ENCODE measurements around the gene NUTM1.
A peak's percentile ranks its signal among the peaks of the same experiment; 100 is the strongest.

Gene NUTM1

GRCh38 chr15:34342737-34343575, at the start of gene NUTM1, which contains the start of gene NOP10:
TSS of gene NUTM1 (plus strand) at chr15:34343315. CDS start at chr15:34343697, 382 bp downstream.
TSS of gene NOP10 (minus strand) at chr15:34343136. CDS start at chr15:34343073, 63 bp downstream.
- peak; percentile 93 to 98 for DNase-seq (ENCODE audit: low read depth in 2 of 2)

- DNase-seq (ENCODE audit: low read depth in 2 of 2) = no peak
Measured at GRCh38 chr15:34297059-34297458, 46.1 kb upstream of the NUTM1 start.

GRCh38 chr15:34301058-34301457, 42.1 kb upstream of the NUTM1 start:
- no peak for DNase-seq (ENCODE audit: low read depth in 2 of 2)

GRCh38 chr15:34304613-34305012, 38.5 kb upstream of the NUTM1 start:
- no peak for DNase-seq (ENCODE audit: low read depth in 2 of 2)

- no peak for DNase-seq (ENCODE audit: low read depth in 2 of 2)
Measured at GRCh38 chr15:34311563-34311962, 31.6 kb upstream of the NUTM1 start.

- no peak for DNase-seq (ENCODE audit: low read depth in 2 of 2)
Measured at GRCh38 chr15:34314491-34315490, 28.3 kb upstream of the NUTM1 start.

- DNase-seq (ENCODE audit: low read depth in 2 of 2) = no peak
Measured at GRCh38 chr15:34318277-34319079, 24.6 kb upstream of the NUTM1 start.

GRCh38 chr15:34323217-34323616, 19.9 kb upstream of the NUTM1 start:
- DNase-seq (ENCODE audit: low read depth in 2 of 2) = no peak

- no peak for DNase-seq (ENCODE audit: low read depth in 2 of 2)
Measured at GRCh38 chr15:34324933-34325332, 18.2 kb upstream of the NUTM1 start.

GRCh38 chr15:34325368-34325767, 17.7 kb upstream of the NUTM1 start:
- no peak for DNase-seq (ENCODE audit: low read depth in 2 of 2)

GRCh38 chr15:34327906-34328305, 15.2 kb upstream of the NUTM1 start:
- no peak for DNase-seq (ENCODE audit: low read depth in 2 of 2)

GRCh38 chr15:34329006-34329405, 14.1 kb upstream of the NUTM1 start:
- no peak for DNase-seq (ENCODE audit: low read depth in 2 of 2)

GRCh38 chr15:34330279-34330678, 12.8 kb upstream of the NUTM1 start:
- no peak for DNase-seq (ENCODE audit: low read depth in 2 of 2)

- DNase-seq (ENCODE audit: low read depth in 2 of 2) = no peak
Measured at GRCh38 chr15:34331809-34332208, 11.3 kb upstream of the NUTM1 start.

- no peak for DNase-seq (ENCODE audit: low read depth in 2 of 2)
Measured at GRCh38 chr15:34332553-34333120, 10.5 kb upstream of the NUTM1 start.

GRCh38 chr15:34334672-34335071, 8.4 kb upstream of the NUTM1 start:
- DNase-seq (ENCODE audit: low read depth in 2 of 2) = no peak

- no peak for DNase-seq (ENCODE audit: low read depth in 2 of 2)
Measured at GRCh38 chr15:34335176-34336032, 7.7 kb upstream of the NUTM1 start.

- DNase-seq (ENCODE audit: low read depth in 2 of 2) = no peak
Measured at GRCh38 chr15:34336231-34336990, 6.7 kb upstream of the NUTM1 start.

GRCh38 chr15:34336991-34337556, 6.0 kb upstream of the NUTM1 start:
- no peak for DNase-seq (ENCODE audit: low read depth in 2 of 2)
